Neuronal stem cell (in vitro differentiated cells): Measurements from ENCODE around the gene COL5A1.

Experiments
- DNase-seq: peaks from one replicate; pipeline ENCODE4 v3.0.0-alpha.2; 2013; ENCODE audit warnings: low spot score
- H2AFZ ChIP-seq: one replicate; pipeline ENCODE4 v1.6.1; 2013; ENCODE audit warnings: mild to moderate bottlenecking, low read length, inconsistent platforms
- H2AK5ac ChIP-seq: 2 replicates; pipeline ENCODE4 v1.6.1; 2013; ENCODE audit warnings: low read depth, mild to moderate bottlenecking, inconsistent platforms, low read length, moderate library complexity, mixed read lengths
- H2BK120ac ChIP-seq: 2 replicates; pipeline ENCODE4 v1.6.1; 2013; ENCODE audit warnings: low read depth, mild to moderate bottlenecking, inconsistent platforms, low read length, moderate library complexity, mixed read lengths
- H2BK12ac ChIP-seq: one replicate; pipeline ENCODE4 v1.6.1; 2013; ENCODE audit warnings: low read length, inconsistent platforms
- H2BK15ac ChIP-seq: 2 replicates; pipeline ENCODE4 v1.6.1; 2013; ENCODE audit warnings: mild to moderate bottlenecking, low read length, inconsistent platforms, mixed read lengths
- H2BK5ac ChIP-seq: one replicate; pipeline ENCODE4 v1.6.1; 2013; ENCODE audit warnings: inconsistent platforms, mild to moderate bottlenecking, low read length, moderate library complexity
- H3K14ac ChIP-seq: one replicate; pipeline ENCODE4 v1.6.1; 2013; ENCODE audit warnings: low read length, inconsistent platforms
- H3K18ac ChIP-seq: 2 replicates; pipeline ENCODE4 v1.6.1; 2013; ENCODE audit warnings: low read length, inconsistent platforms
- H3K23ac ChIP-seq: 2 replicates; pipeline ENCODE4 v1.6.1; 2013; ENCODE audit warnings: low read depth, mild to moderate bottlenecking, mixed read lengths, low read length, inconsistent platforms; ENCODE audit not compliant: poor library complexity
- H3K27ac ChIP-seq: replicated peaks from 3 replicates; pipeline ENCODE4 v1.5.1; 2013; ENCODE audit warnings: low read length, inconsistent platforms
- H3K27me3 ChIP-seq, 3 experiments: 2 replicates each; pipeline ENCODE4 v1.6.1; 2013; ENCODE audit warnings: low read length in 3 of 3, mild to moderate bottlenecking in 2 of 3, inconsistent platforms in 1 of 3, low read depth in 1 of 3, mixed read lengths in 1 of 3, moderate library complexity in 1 of 3; ENCODE audit not compliant: control insufficient read depth in 3 of 3, insufficient read depth in 3 of 3
- H3K36me3 ChIP-seq, 2 donors: replicated peaks in 1 of 2; 2 replicates each; pipeline ENCODE4 v1.6.1; 2013; ENCODE audit warnings: low read length in 2 of 2; ENCODE audit not compliant: control insufficient read depth in 2 of 2, insufficient read depth in 2 of 2
- H3K4ac ChIP-seq: 2 replicates; pipeline ENCODE4 v1.6.1; 2013; ENCODE audit warnings: inconsistent platforms, mild to moderate bottlenecking, low read length, moderate library complexity
- H3K4me1 ChIP-seq, 2 donors: 1 replicate in 1 of 2; 2 replicates in 1 of 2; pipeline ENCODE4 v1.6.1; 2013; ENCODE audit warnings: low read length in 2 of 2, low read depth in 1 of 2; ENCODE audit not compliant: control insufficient read depth in 2 of 2, insufficient read depth in 1 of 2
- H3K4me2 ChIP-seq: one replicate; pipeline ENCODE4 v1.6.1; 2013; ENCODE audit warnings: mild to moderate bottlenecking, low read length, inconsistent platforms; ENCODE audit not compliant: insufficient read depth, poor library complexity, severe bottlenecking
- H3K4me3 ChIP-seq, 2 donors: 2 replicates each; pipeline ENCODE4 v1.5.1; 2013; ENCODE audit warnings: low read length in 2 of 2, mild to moderate bottlenecking in 2 of 2, inconsistent platforms in 1 of 2, moderate library complexity in 1 of 2
- H3K79me1 ChIP-seq: one replicate; pipeline ENCODE4 v1.6.1; 2013; ENCODE audit warnings: low read depth, mild to moderate bottlenecking, inconsistent platforms, low read length, moderate library complexity
- H3K9ac ChIP-seq: one replicate; pipeline ENCODE4 v1.6.1; 2013; ENCODE audit warnings: mild to moderate bottlenecking, low read depth, low read length, inconsistent platforms; ENCODE audit not compliant: poor library complexity
- H3K9me3 ChIP-seq, 2 donors: replicated peaks in 1 of 2; 2 replicates each; pipeline versions ENCODE3 to v1.6.1; 2013; ENCODE audit warnings: low read length in 2 of 2, mild to moderate bottlenecking in 2 of 2, inconsistent platforms in 1 of 2, low read depth in 1 of 2, mixed read lengths in 1 of 2, moderate library complexity in 1 of 2; ENCODE audit not compliant: control insufficient read depth in 2 of 2, insufficient read depth in 1 of 2
- H4K8ac ChIP-seq: one replicate; pipeline ENCODE4 v1.6.1; 2013; ENCODE audit warnings: low read depth, mild to moderate bottlenecking, inconsistent platforms, low read length, moderate library complexity
- H4K91ac ChIP-seq: one replicate; pipeline ENCODE4 v1.6.1; 2013; ENCODE audit warnings: low read length, low read depth, mild to moderate bottlenecking, inconsistent platforms; ENCODE audit not compliant: poor library complexity
- WGBS, 2 donors: extraction: QIAGEN DNeasy Blood & Tissue Kit; methylation state at CpG; one replicate each; pipeline ENCODE4 v1.1.7; 2013; ENCODE audit warnings: missing lambda C conversion rate in 2 of 2, mixed read lengths in 1 of 2; ENCODE audit not compliant: insufficient read length in 2 of 2, insufficient replicate concordance in 1 of 2; ENCODE audit errors: extremely low coverage in 2 of 2; 5-methylcytosine and 5-hydroxymethylcytosine counted together

COL5A1 gene

DNA sequence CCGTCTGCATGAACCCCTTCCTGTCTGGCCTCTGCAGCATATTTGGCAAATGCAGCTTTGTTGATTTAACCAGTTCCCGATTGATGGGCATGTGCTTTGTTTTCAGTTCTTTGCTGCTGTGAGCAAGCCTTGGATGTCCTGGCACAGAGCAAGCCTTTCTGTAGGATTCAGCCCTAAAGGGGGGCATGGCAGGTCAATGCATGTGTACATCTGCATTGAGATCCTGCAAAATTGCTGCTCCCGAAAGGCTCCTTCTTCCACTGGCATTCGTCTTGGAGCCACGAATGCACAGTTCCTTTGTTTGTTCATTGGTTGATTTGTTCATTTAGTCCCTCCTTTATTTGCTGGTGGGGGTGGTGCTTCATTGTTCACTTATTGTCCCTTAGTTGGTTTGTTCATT lies 34.8 kb downstream of the COL5A1 start:
- Histone ChIP-seq H3K4me3 (no peak overlapping the region), H3K27me3 (peaks cover 0 to 5% (median 2%) of the 10 kb centered on the region in 3 experiments), H3K27ac (no peak overlapping the region), H3K4me1 (peaks cover 0 to 15% of the 10 kb centered on the region in 2 donors), H2BK12ac (no peak overlapping the region), H2AFZ (no peak overlapping the region), H2BK5ac (no peak overlapping the region), H2BK15ac (no peak overlapping the region), H3K18ac (no peak overlapping the region), H3K4ac (no peak overlapping the region), H3K14ac (no peak overlapping the region), H4K8ac (no peak overlapping the region), H4K91ac (no peak overlapping the region), H3K4me2 (no peak overlapping the region), H2AK5ac (no peak overlapping the region), H3K9ac (no peak overlapping the region), H3K79me1 (peaks cover 2% of the 10 kb centered on the region), H2BK120ac (no peak overlapping the region), H3K36me3 (no peaks in the 10 kb centered on the region), H3K9me3 (peaks cover 0 to 3% of the 10 kb centered on the region in 2 donors), H3K23ac (no peak overlapping the region)
- no peak for DNase-seq
- WGBS, 2 donors: no CpG with 5 or more reads among the region's 5 CpGs

DNA sequence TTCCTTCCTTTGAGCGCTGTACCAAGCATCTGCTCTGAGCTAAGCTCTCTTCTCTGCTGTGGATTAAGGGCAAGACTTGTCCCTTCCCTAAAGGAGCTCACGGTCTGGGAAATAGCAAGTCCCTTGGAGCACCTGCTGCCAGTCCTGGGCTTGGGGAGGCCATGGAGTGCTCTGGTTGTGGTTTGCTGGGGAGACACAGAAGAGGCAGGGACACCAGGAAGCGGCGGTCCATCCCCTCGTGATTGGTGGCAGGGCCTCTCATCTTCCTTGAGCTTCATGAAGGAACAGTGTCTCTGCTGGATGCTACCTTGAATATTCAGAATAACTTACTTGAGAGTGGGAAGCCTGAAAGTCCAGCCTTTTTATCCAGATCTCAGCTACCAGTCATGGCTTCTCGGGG lies 35.3 kb downstream of the COL5A1 start:
- Histone ChIP-seq H2BK15ac (no peak overlapping the region), H3K4me1 (peaks cover 0 to 15% of the 10 kb centered on the region in 2 donors), H3K9me3 (peaks cover 0 to 3% of the 10 kb centered on the region in 2 donors), H3K36me3 (no peaks in the 10 kb centered on the region), H4K91ac (no peak overlapping the region), H3K4me3 (no peak overlapping the region), H2BK120ac (no peak overlapping the region), H2AFZ (no peak overlapping the region), H3K27me3 (peaks cover 0 to 10% (median 2%) of the 10 kb centered on the region in 3 experiments), H3K23ac (no peak overlapping the region), H2AK5ac (no peak overlapping the region), H3K4ac (no peak overlapping the region), H3K14ac (no peak overlapping the region), H3K27ac (no peak overlapping the region), H3K18ac (no peak overlapping the region), H3K9ac (no peak overlapping the region), H2BK5ac (no peak overlapping the region), H3K79me1 (peaks cover 2% of the 10 kb centered on the region), H2BK12ac (no peak overlapping the region), H4K8ac (no peak overlapping the region), H3K4me2 (no peak overlapping the region)
- WGBS, 2 donors: no CpG with 5 or more reads among the region's 6 CpGs
- DNase-seq: no peak

DNA sequence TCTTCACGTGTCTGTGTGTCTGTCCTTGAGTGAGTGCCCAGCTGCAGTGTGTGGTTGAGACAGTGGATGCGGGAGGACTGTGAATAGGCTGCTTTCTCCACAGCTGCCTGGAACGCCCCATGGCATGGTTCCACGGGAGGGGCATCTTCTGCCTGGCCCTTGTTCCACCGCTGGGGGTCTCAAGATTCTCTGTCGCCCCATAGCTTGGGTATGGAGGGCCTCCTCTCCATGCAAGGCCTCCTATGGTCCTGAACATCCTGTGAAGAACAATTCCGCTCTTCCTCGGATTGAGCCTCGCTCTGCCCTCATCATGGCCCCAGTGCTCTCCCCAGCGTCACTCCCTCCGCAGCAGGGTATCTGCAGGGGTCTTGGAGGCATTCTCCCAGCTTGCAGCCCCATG lies 36.1 kb downstream of the COL5A1 start:
- H2BK5ac ChIP-seq: no peak overlapping the region
- no peak overlapping the region for H3K14ac ChIP-seq
- H3K4me1 ChIP-seq: peaks cover 0 to 15% of the 10 kb centered on the region in 2 donors
- H3K4me3 ChIP-seq: no peak overlapping the region
- no CpG with 5 or more reads among the region's 11 CpGs for WGBS, 2 donors
- H3K27ac ChIP-seq: no peak overlapping the region
- peaks cover 2% of the 10 kb centered on the region for H3K79me1 ChIP-seq
- no peak overlapping the region for H2AFZ ChIP-seq
- H3K27me3 ChIP-seq: peaks cover 0 to 10% (median 2%) of the 10 kb centered on the region in 3 experiments
- H3K18ac ChIP-seq: peak overlapping the region; percentile 61
- H2AK5ac ChIP-seq: peak overlapping the region; percentile 51
- no peak overlapping the region for H2BK120ac ChIP-seq
- no peak overlapping the region for H3K4me2 ChIP-seq
- H3K4ac ChIP-seq: no peak overlapping the region
- no peak overlapping the region for H4K8ac ChIP-seq
- H4K91ac ChIP-seq: no peak overlapping the region
- H2BK12ac ChIP-seq: no peak overlapping the region
- peaks cover 0 to 3% of the 10 kb centered on the region in 2 donors for H3K9me3 ChIP-seq
- H3K36me3 ChIP-seq: no peaks in the 10 kb centered on the region
- peak overlapping the region; percentile 18 for H3K9ac ChIP-seq
- H2BK15ac ChIP-seq: no peak overlapping the region
- H3K23ac ChIP-seq: no peak overlapping the region
- no peak for DNase-seq

DNA sequence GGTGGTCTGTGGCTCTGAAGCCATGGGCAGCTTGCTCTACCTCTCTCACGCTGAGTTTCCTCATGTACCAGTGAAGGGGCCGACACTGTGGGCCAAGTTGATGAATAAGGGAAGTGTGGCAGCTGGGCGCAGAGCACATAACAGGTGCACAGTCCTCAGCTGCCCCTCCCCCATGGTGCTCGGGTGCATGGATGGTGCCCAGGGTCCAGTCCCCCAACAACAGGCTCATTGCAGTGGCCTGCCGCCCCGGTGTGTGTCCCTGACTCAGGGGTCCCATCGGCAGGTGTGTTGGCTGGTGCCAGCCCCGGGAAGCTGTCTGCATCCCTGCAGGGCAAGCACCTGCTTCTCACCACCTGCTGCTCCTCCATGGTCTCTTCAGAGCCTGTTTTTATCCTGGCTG lies 36.6 kb downstream of the COL5A1 start:
- H3K9ac ChIP-seq: no peak overlapping the region
- no peak overlapping the region for H2BK120ac ChIP-seq
- no peak overlapping the region for H3K27ac ChIP-seq
- H3K79me1 ChIP-seq: peaks cover 2% of the 10 kb centered on the region
- no peak overlapping the region for H3K4me2 ChIP-seq
- no peak overlapping the region for H3K4me3 ChIP-seq
- no peak overlapping the region for H3K4ac ChIP-seq
- H3K9me3 ChIP-seq: peaks cover 0 to 3% of the 10 kb centered on the region in 2 donors
- no peak overlapping the region for H2BK5ac ChIP-seq
- peak overlapping the region; percentile 61 for H3K18ac ChIP-seq
- H3K4me1 ChIP-seq: peaks cover 0 to 15% of the 10 kb centered on the region in 2 donors
- no peak for DNase-seq
- no peaks in the 10 kb centered on the region for H3K36me3 ChIP-seq
- no CpG with 5 or more reads among the region's 8 CpGs for WGBS, 2 donors
- no peak overlapping the region for H2AFZ ChIP-seq
- H2BK15ac ChIP-seq: no peak overlapping the region
- H4K91ac ChIP-seq: peak overlapping the region; percentile 46
- H3K27me3 ChIP-seq: peaks cover 0 to 10% (median 2%) of the 10 kb centered on the region in 3 experiments
- no peak overlapping the region for H3K14ac ChIP-seq
- H2BK12ac ChIP-seq: no peak overlapping the region
- no peak overlapping the region for H4K8ac ChIP-seq
- peak overlapping the region; percentile 32 for H3K23ac ChIP-seq
- H2AK5ac ChIP-seq: peak overlapping the region; percentile 51
